GM12872 (cell line): ENCODE data around the gene EML3.

ENCODE experiments used
- TF ChIP-seq, protein P1 (sequence below): IDR thresholded peaks from 3 replicates; pipeline ENCODE4 v1.5.1; 2011; ENCODE audit warnings: low read depth, mild to moderate bottlenecking, low read length, moderate library complexity; ENCODE audit not compliant: insufficient read depth

Gene EML3

DNA sequence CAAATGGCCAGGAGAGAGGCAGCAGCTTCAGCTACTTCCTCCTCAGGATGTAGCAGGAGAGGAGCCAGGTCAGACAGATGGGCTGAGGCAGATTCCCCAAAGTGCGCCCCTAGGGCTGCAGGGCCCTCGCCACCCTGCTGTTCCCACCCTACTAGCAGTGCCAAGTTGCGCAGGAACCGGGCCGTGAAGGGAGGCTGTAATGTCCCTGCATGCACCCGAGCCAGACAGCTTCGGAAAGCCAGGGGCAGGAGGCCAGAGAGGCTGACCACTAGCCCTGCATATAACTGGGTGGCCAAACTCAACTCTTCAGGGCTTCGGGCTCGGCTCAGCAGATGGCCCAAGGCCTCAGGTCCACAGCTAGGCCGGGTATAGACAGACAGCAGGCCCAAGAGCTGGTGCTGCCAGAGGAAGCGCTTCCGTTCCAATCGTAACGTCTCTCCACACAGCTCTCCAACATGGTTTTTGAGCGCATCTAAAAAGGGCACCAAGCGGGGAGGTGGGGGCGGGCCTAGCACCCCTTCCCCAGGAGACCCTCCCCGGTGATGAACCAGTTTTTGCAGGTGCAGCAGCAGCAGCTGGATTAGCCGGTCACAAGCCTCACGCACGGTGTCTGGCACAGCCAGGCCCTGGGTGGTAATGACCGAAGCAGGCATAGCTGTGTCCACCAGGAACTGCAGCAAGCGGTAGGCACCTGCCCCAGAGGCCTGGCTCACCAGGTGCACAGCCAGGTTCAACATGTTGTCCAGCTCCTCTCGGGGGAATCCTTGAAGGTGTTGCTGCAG, 35.8 kb upstream of the EML3 start:
- TF ChIP-seq, protein P1, sequence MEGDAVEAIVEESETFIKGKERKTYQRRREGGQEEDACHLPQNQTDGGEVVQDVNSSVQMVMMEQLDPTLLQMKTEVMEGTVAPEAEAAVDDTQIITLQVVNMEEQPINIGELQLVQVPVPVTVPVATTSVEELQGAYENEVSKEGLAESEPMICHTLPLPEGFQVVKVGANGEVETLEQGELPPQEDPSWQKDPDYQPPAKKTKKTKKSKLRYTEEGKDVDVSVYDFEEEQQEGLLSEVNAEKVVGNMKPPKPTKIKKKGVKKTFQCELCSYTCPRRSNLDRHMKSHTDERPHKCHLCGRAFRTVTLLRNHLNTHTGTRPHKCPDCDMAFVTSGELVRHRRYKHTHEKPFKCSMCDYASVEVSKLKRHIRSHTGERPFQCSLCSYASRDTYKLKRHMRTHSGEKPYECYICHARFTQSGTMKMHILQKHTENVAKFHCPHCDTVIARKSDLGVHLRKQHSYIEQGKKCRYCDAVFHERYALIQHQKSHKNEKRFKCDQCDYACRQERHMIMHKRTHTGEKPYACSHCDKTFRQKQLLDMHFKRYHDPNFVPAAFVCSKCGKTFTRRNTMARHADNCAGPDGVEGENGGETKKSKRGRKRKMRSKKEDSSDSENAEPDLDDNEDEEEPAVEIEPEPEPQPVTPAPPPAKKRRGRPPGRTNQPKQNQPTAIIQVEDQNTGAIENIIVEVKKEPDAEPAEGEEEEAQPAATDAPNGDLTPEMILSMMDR = no peak

DNA sequence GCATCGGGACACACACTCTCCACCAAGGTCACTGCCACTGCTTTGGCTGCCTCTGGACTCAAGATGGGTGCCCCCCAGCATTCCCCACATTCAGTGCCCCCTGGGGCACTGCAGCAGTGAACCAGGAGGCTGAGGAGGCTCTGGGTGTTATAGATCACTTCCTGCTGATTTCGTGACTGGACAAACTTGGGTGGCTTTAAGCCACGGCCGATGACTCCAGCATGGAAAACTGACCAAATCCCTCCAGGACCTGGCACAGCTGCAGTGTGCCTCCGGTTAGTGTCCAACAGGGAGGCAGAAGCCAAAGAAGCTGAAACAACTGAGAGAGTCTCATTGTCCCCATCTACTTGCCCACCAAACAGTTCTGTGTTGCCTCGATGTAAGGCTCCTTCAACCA, 35.0 kb upstream of the EML3 start:
- TF ChIP-seq, protein P1 = no peak

DNA sequence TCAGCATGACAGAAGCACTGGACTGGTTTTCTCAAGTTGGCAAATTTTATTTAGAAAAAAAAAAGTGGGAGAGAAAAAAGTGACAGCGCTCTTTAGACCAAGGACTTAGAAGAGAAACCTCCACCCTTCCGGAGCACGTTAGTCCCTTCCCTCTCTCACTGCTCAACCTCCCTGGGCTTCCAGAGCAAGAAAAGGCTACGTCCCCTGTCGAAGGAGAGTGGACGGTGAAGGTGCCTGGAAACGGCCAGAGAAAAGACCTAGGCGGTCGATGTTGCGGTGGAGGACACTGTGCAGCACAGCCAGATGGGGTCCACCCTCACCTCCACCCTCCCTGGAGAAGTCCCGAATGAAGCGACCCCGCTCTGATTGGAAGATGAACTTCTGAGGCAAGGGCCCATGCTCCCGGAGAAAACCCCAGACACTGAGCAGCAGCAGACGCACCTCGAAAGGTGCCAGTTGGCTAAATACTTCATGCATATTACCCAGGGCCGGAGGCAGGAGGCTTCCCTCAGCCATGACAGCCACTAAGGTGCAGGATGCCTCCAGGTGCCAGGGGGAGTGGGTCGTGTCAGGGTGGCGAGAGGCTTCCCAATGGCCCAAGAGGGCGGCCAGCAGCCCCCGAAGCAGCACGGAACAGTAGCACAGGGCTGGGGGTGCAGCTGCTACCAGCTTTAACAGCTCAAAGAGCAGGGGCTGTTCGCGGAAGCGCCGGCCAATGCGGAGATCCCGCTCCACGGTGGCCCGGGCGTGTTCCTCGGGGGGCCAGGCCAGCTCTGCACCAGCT, 34.4 kb upstream of the EML3 start:
- TF ChIP-seq, protein P1 = no peak

DNA sequence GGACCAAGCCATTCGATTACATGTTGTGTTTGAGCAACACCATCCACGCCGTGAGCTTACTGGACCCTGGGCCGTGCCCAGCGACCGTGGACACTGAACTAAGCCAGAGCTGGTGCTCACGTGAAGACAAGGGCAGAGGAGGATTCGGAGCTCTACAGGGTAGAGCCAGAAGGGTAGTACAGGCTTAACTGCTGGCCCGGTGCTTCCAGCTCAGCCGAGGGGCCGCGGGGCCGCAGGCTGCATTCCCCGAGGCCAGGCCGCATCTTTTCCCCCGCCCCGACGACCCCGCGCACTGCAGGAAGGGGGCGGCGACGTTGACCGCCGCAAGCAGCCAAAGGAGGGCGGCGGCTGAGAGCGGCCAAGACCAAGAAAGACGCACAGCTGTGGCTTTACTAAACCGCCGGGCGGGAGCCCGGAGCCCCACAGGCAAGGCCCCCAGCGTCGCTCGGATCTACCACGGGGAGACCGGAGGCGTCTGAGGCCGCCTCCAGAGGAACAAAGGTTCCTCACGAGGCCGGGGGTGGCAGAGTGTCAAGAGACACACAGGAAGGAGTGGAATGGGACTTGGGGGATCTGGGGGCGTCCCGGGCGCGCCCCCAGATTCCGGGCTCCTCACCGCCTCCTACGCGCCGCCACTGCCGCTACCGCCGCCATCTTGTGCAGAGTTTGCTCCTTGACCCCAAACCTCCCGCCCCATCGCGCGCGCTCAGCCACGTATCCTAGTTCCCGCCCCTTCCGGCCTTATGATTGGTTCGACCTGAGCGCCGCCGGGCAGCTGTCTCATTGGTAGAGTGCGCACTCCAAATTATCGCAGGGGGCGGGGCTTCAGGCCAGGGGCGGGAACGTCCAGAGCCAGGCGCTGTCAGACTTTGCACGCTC, 33.6 kb upstream of the EML3 start, which contains the start of gene GANAB:
GANAB (minus strand) TSS at position 668 of the 879 bp plus-strand sequence; CDS start at position 654, 14 bp downstream.
- TF ChIP-seq, protein P1 = no peak

DNA sequence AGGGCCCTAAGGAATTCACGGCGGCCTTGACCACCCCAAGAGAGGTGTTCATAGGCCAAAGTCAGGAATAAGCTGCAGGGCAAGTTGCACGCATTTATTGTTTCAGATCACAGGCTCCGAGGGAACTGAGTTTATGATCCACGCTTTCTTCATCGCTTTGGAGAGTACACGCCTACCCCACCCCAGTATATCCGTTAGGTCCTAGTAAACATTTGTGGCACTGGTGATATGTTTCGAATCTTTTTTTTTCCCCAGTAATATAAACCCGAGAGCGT, 33.0 kb upstream of the EML3 start:
- TF ChIP-seq, protein P1 = no peak

DNA sequence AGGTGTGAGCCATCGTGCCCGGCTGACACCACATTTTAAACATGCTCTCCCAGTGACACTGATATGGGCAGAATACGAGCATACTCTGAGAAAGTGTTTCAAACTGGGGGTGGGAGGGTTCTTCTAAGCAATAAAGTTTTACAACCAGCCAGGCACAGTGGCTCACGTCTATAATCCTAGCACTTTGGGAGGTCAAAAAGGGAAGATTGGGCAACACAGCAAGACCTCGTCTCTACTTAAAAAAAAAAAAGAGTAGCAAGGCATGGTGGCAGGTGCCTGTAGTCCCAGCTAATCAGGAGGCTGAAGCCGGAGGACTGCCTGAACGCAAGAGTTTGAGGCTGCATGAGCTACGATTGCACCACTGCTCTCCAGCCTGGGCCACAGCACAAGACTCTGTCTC, 31.6 kb upstream of the EML3 start:
- TF ChIP-seq, protein P1 = no peak

DNA sequence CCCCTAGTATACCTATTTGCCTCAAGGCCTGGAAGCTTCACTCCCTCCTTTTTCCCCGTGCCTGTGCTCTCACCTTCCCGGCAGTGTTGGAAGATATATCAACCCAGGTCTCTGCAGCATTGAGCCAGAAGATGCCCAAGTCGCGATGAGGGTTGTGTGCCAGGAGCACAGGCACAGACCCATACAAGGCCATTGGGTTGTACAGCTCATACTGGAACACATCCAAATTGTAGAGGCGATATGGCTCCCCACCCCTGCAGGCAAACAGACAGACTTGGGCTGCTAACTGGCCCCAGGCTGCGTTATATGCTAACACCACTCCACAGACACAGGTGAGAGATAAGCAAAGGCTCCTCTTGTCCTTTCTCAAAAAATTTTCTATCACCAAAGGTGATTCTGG, 19.9 kb upstream of the EML3 start:
- TF ChIP-seq, protein P1 = no peak
